ENCODE results near the gene CLASRP. TPM values are rescaled to one million over a fixed set of nuclear protein-coding genes. Genes with fewer than 3 reads are reported as not detected.

CLASRP gene
- total RNA-seq, 1 experiment from 2014 or later = 79.9 TPM

DNA sequence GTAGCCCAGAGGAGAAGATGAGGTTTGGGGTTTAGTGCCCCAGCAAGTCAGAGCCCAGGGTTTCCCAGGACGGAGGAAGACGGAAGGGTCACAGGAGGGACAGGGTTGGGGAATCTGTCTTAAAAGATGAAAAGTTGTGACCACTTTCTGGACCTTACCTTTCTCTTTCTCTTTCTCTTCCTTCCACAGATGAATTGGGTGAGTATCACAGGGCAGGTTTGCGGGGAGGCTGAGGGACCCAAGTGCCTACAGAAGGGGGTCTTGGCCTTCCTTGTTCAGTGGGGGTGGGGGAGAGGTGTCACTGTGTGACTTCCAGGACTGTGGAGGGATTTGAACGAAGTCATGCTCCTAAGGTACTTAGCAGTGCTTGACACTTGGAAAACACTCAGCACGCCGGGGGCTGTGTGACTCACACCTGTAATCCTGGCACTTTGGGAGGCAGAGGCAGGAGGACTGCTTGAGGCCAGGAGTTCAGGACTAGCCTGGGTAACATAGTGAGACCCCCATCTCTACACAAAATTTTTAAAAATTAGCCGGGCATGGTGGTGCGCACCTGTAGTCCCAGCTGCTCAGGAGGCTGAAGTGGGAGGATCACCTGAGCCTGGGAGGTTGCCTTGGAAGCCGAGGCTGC is 29.1 kb upstream of the CLASRP start:
- H3K9ac ChIP-seq (ENCODE audit: low read length) = no peak overlapping the region
- no peak overlapping the region for H2AFZ ChIP-seq (ENCODE audit: low read depth, low read length, poor library complexity, severe bottlenecking)
- no peaks in the 10 kb centered on the region for H3K9me3 ChIP-seq (ENCODE audit: control insufficient read depth in 1 of 2, insufficient read depth in 1 of 2, low read depth in 1 of 2, low read length in 2 of 2)
- no peaks in the 10 kb centered on the region for H3K79me2 ChIP-seq (ENCODE audit: insufficient read depth, low read length)
- H3K9me2 ChIP-seq (ENCODE audit: insufficient read depth) = no peaks in the 10 kb centered on the region
- peaks cover 5 to 6% of the 10 kb centered on the region in 2 experiments; a peak in 3 of 4 replicates for H3K4me1 ChIP-seq (ENCODE audit: control insufficient read depth in 1 of 2, insufficient read depth in 2 of 2, low read length in 2 of 2)
- CTCF ChIA-PET = no interaction called here
- H3K4me2 ChIP-seq (ENCODE audit: low read length) = no peak overlapping the region
- RAD21 ChIA-PET (ENCODE audit: low non-redundant PET in 1 of 2, low total read pairs in 2 of 2, uncharacterized antibody in 2 of 2, unreplicated experiment in 2 of 2) = no interaction called here
- H3K27me3 ChIP-seq (ENCODE audit: insufficient read depth, low read length) = no peaks in the 10 kb centered on the region
- BruUV-seq (replicated peaks) = no TSS peak
- DNase-seq (ENCODE audit: low read depth, low spot score) (no peak), ATAC-seq (no peak)
- POLR2A ChIA-PET = no interaction called here
- H4K20me1 ChIP-seq (ENCODE audit: insufficient read depth) = no peaks in the 10 kb centered on the region
- H3K27ac ChIP-seq (ENCODE audit: low read depth, low read length) = no peak overlapping the region
- intact Hi-C loops (cut with micrococcal nuclease) = no loop called here
- no peaks in the 10 kb centered on the region; a peak in 1 of 4 replicates for H3K36me3 ChIP-seq (ENCODE audit: control insufficient read depth in 1 of 2, insufficient read depth in 2 of 2, low read length in 2 of 2)
- TF ChIP-seq, protein P1, sequence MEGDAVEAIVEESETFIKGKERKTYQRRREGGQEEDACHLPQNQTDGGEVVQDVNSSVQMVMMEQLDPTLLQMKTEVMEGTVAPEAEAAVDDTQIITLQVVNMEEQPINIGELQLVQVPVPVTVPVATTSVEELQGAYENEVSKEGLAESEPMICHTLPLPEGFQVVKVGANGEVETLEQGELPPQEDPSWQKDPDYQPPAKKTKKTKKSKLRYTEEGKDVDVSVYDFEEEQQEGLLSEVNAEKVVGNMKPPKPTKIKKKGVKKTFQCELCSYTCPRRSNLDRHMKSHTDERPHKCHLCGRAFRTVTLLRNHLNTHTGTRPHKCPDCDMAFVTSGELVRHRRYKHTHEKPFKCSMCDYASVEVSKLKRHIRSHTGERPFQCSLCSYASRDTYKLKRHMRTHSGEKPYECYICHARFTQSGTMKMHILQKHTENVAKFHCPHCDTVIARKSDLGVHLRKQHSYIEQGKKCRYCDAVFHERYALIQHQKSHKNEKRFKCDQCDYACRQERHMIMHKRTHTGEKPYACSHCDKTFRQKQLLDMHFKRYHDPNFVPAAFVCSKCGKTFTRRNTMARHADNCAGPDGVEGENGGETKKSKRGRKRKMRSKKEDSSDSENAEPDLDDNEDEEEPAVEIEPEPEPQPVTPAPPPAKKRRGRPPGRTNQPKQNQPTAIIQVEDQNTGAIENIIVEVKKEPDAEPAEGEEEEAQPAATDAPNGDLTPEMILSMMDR (IDR thresholded peaks at IDR 0.05 in 2 of 3, conservative IDR thresholded peaks at IDR 0.05 in 1 of 3; ENCODE audit: borderline replicate concordance in 1 of 3, insufficient read depth in 1 of 3, low read depth in 2 of 3, low read length in 2 of 3) = no peak
- TF ChIP-seq POLR2A (IDR thresholded peaks at IDR 0.05; ENCODE audit: borderline replicate concordance, extremely low read depth, insufficient read depth, insufficient read length) = no peak
- no peak for TF ChIP-seq CBX3 (IDR thresholded peaks at IDR 0.05; ENCODE audit: low read depth)
- TF ChIP-seq POLR2AphosphoS5 (IDR thresholded peaks at IDR 0.05; ENCODE audit: low read depth, low read length) = no peak
- TF ChIP-seq SP1 (IDR thresholded peaks at IDR 0.05; ENCODE audit: low read depth) = no peak
- no peak for TF ChIP-seq YY1 (IDR thresholded peaks at IDR 0.05; ENCODE audit: extremely low read depth, insufficient replicate concordance, low read depth, low read length)
- no peak for TF ChIP-seq ZBTB33 (IDR thresholded peaks at IDR 0.05; ENCODE audit: extremely low read depth, insufficient replicate concordance, low read length)
- TF ChIP-seq, protein P2, sequence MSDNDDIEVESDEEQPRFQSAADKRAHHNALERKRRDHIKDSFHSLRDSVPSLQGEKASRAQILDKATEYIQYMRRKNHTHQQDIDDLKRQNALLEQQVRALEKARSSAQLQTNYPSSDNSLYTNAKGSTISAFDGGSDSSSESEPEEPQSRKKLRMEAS (IDR thresholded peaks at IDR 0.05) = no peak
- no peak for TF ChIP-seq EZH2 (IDR thresholded peaks at IDR 0.05)
- TF ChIP-seq FOSL1 (IDR thresholded peaks at IDR 0.05; ENCODE audit: low read depth) = no peak
- TF ChIP-seq SIN3A (IDR thresholded peaks at IDR 0.05; ENCODE audit: low read depth) = no peak
- no peak overlapping the region for H3K4me3 ChIP-seq (replicated peaks in 1 of 2; ENCODE audit: low read depth in 1 of 2, low read length in 2 of 2)

All from HCT116 (cell line).